ENCODE measurements around the gene MCM3.

The MCM3 gene

GRCh38 chr6:52284131-52284459 lies 447 bp downstream of the MCM3 start:
- TF ChIP-seq NFIC (IDR thresholded peaks at IDR 0.05) (no peak), EGR1 (IDR thresholded peaks at IDR 0.05) (no peak), RAD21 (IDR thresholded peaks at IDR 0.05; ENCODE audit: low read depth) (no peak)

- TF ChIP-seq RAD21 (IDR thresholded peaks at IDR 0.05; ENCODE audit: low read depth) (no peak), TEAD4 (IDR thresholded peaks at IDR 0.05) (no peak), EGR1 (IDR thresholded peaks at IDR 0.05) (no peak), EP300 (IDR thresholded peaks at IDR 0.05; ENCODE audit: borderline replicate concordance) (no peak), CREB1 (IDR thresholded peaks at IDR 0.05; ENCODE audit: low read depth) (no peak), TCF12 (IDR thresholded peaks at IDR 0.05; ENCODE audit: low read depth) (no peak), TAF1 (IDR thresholded peaks at IDR 0.05; ENCODE audit: low read depth) (no peak), CEBPB (IDR thresholded peaks at IDR 0.05) (no peak), YY1 (IDR thresholded peaks at IDR 0.05; ENCODE audit: low read depth) (no peak), NFIC (IDR thresholded peaks at IDR 0.05) (no peak), ZBTB7A (IDR thresholded peaks at IDR 0.05; ENCODE audit: low read depth) (no peak), FOXM1 (IDR thresholded peaks at IDR 0.05; ENCODE audit: borderline replicate concordance, low read depth) (no peak)
- TF ChIP-seq, protein P1, sequence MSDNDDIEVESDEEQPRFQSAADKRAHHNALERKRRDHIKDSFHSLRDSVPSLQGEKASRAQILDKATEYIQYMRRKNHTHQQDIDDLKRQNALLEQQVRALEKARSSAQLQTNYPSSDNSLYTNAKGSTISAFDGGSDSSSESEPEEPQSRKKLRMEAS (IDR thresholded peaks at IDR 0.05) = no peak
- TF ChIP-seq, protein P2, sequence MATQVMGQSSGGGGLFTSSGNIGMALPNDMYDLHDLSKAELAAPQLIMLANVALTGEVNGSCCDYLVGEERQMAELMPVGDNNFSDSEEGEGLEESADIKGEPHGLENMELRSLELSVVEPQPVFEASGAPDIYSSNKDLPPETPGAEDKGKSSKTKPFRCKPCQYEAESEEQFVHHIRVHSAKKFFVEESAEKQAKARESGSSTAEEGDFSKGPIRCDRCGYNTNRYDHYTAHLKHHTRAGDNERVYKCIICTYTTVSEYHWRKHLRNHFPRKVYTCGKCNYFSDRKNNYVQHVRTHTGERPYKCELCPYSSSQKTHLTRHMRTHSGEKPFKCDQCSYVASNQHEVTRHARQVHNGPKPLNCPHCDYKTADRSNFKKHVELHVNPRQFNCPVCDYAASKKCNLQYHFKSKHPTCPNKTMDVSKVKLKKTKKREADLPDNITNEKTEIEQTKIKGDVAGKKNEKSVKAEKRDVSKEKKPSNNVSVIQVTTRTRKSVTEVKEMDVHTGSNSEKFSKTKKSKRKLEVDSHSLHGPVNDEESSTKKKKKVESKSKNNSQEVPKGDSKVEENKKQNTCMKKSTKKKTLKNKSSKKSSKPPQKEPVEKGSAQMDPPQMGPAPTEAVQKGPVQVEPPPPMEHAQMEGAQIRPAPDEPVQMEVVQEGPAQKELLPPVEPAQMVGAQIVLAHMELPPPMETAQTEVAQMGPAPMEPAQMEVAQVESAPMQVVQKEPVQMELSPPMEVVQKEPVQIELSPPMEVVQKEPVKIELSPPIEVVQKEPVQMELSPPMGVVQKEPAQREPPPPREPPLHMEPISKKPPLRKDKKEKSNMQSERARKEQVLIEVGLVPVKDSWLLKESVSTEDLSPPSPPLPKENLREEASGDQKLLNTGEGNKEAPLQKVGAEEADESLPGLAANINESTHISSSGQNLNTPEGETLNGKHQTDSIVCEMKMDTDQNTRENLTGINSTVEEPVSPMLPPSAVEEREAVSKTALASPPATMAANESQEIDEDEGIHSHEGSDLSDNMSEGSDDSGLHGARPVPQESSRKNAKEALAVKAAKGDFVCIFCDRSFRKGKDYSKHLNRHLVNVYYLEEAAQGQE (IDR thresholded peaks at IDR 0.05; ENCODE audit: low read depth) = no peak
- TF ChIP-seq, protein P3, sequence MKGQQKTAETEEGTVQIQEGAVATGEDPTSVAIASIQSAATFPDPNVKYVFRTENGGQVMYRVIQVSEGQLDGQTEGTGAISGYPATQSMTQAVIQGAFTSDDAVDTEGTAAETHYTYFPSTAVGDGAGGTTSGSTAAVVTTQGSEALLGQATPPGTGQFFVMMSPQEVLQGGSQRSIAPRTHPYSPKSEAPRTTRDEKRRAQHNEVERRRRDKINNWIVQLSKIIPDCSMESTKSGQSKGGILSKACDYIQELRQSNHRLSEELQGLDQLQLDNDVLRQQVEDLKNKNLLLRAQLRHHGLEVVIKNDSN (IDR thresholded peaks at IDR 0.05) = no peak
Measured at GRCh38 chr6:52283111-52283510, 1.4 kb downstream of the MCM3 start.

DNA sequence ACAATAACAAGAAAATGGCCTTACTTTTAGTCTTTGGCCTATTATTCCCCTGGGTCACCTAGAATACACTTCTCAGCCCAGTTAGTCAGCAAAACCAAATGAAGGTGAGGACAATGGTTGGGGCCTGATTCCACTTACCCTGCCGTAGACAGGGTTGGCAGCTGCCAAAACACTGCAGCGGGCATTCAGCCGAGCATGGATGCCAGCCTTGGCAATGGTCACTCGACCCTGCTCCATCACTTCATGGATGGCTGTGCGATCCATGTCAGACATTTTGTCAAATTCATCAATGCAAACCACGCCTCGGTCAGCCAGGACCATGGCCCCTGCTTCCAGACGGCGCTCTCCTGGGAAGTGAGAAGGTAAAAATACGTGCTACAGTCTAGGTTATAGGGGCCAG lies 8.4 kb downstream of the MCM3 start:
- TF ChIP-seq CEBPB (IDR thresholded peaks at IDR 0.05) = no peak
- TF ChIP-seq FOXM1 (IDR thresholded peaks at IDR 0.05; ENCODE audit: borderline replicate concordance, low read depth) = no peak
- TF ChIP-seq, protein P2 (IDR thresholded peaks at IDR 0.05; ENCODE audit: low read depth) = no peak
- TF ChIP-seq ZBTB7A (IDR thresholded peaks at IDR 0.05; ENCODE audit: low read depth) = no peak
- no peak for TF ChIP-seq EP300 (IDR thresholded peaks at IDR 0.05; ENCODE audit: borderline replicate concordance)
- no peak for TF ChIP-seq TAF1 (IDR thresholded peaks at IDR 0.05; ENCODE audit: low read depth)
- TF ChIP-seq TEAD4 (IDR thresholded peaks at IDR 0.05) = no peak

DNA sequence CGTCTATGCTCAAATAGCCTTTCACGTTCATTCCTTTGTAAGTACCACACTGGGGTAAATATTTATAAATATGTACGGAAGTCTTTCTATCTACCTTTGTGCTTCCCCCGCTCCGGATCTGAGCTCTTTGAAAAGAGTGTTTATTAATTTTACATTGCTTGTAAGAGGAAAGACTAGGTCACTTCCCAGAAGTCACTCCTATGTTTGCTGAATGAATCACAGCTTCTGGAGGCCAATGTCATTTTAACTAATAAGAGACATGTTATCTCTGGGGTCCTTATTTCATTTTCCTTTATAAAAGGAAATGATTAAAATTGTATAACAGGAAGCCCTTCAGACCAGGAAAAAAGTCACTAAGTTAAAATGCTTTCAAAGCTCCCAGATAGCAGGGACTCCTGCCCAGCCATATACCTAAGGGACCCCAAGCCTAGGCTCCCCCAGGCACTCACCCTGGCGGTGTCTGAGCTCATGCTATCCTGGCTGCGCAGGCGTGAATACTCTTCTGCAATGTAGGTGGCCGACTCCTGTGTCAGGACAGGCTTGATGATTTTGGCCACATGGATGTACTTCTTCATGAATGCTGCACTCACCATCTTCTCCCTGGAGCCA lies 12.6 kb downstream of the MCM3 start:
- no peak for TF ChIP-seq CEBPB (IDR thresholded peaks at IDR 0.05)
- TF ChIP-seq YY1 (IDR thresholded peaks at IDR 0.05; ENCODE audit: low read depth) = no peak
- TF ChIP-seq CREB1 (IDR thresholded peaks at IDR 0.05; ENCODE audit: low read depth) = no peak
- TF ChIP-seq, protein P3 (IDR thresholded peaks at IDR 0.05) = no peak
- TF ChIP-seq, protein P2 (IDR thresholded peaks at IDR 0.05; ENCODE audit: low read depth) = no peak
- TF ChIP-seq EGR1 (IDR thresholded peaks at IDR 0.05) = no peak
- TF ChIP-seq, protein P1 (IDR thresholded peaks at IDR 0.05) = no peak
- no peak for TF ChIP-seq RAD21 (IDR thresholded peaks at IDR 0.05; ENCODE audit: low read depth)

All from Ishikawa (cell line).